Right atrium auricular region (tissue), 2 donors: ENCODE data around the gene TEDC2. TPM values are rescaled to one million over a fixed set of nuclear protein-coding genes. Genes with fewer than 3 reads are reported as not detected.

Experiments used
- DNase-seq: peaks from one replicate; pipeline ENCODE4 v3.0.0-alpha.2; 2019; ENCODE audit warnings: low spot score
- H3K27ac ChIP-seq, 2 donors: fragments of 200-600 bp; sonication (generic); 1 replicate in 1 of 2; 2 replicates in 1 of 2; pipeline ENCODE4 v1.5.1; 2016 to 2019
- H3K27me3 ChIP-seq, 2 donors: fragments of 200-600 bp; sonication (generic); one replicate each; pipeline versions ENCODE4 v1.5.1 to v1.6.0; 2017 to 2019
- H3K36me3 ChIP-seq: fragments of 200-600 bp; sonication (generic); one replicate; pipeline ENCODE4 v1.5.1; 2016
- H3K4me1 ChIP-seq, 2 donors: fragments of 200-600 bp; sonication (generic); one replicate each; pipeline versions ENCODE4 v1.5.1 to v1.6.0; 2017 to 2019
- H3K4me3 ChIP-seq, 2 donors: fragments of 200-600 bp; sonication (generic); 1 replicate in 1 of 2; 2 replicates in 1 of 2; pipeline ENCODE4 v1.5.1; 2017 to 2019; ENCODE audit warnings: mild to moderate bottlenecking in 1 of 2, moderate library complexity in 1 of 2
- H3K9me3 ChIP-seq, 2 donors: fragments of 200-600 bp; sonication (generic); one replicate each; pipeline ENCODE4 v1.5.1; 2019
- CTCF ChIP-seq, 2 donors: fragments of 200-600 bp; sonication (generic); IDR thresholded peaks; one replicate each; pipeline ENCODE4 v1.5.1; 2019; ENCODE audit warnings: antibody characterized with exemption in 2 of 2
- microRNA-seq, 2 donors: library from miRNA; unstranded; fragments of <30 nt; microRNA quantifications; one replicate each; pipeline ENCODE4, GENCODE V29; 2016 to 2017; ENCODE audit warnings: borderline number of aligned reads in 2 of 2, borderline replicate concordance in 1 of 2
- total RNA-seq, 2 donors: library from RNA; depleted of rRNA; stranded (reverse); fragments of >200 nt; gene quantifications; one replicate each; pipeline ENCODE4 v1.1.0, GENCODE V29; 2016

The TEDC2 gene
- total RNA-seq, 2 donors from 2014 or later: 0.63 to 4.1 TPM

DNA sequence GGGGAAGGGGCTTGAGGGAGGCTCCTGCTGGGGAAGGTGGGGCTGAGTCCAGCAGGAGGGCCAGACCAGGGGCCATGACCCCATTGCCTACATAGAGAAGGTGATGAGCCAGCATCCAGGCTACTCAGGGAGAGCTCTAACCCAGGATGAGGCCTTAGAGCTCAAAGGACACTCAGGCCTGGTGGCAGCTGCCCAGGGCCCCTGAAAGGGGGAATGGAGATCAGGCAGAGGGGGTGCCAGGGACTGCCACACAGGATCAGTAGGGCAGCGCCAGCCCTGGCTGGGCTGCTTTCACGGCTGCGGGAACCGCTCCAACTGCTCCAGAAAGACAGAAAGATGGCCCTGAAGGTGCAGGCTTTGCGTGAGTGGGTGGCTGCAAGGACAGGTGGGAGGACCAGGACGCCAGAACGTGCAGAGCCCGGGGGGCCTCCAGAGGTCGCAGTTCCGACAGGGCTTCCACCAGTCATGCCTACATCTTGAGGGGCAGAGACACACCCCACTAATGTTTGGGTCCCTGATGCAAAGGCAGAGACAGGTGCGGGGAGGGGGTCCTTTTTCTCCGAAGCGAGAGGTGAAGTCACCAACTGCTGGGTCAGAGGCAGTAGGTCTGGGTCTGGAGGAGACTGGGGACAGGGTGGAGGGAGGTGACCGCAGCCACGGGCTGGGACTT is 53.0 kb downstream of the TEDC2 start:
- no peaks in the 10 kb centered on the region for H3K36me3 ChIP-seq
- peaks cover 0 to 55% of the 10 kb centered on the region in 2 donors for H3K4me1 ChIP-seq
- no peaks in the 10 kb centered on the region for H3K27me3 ChIP-seq
- H3K9me3 ChIP-seq: no peaks in the 10 kb centered on the region
- H3K27ac ChIP-seq: peak overlapping the region; percentile 98 to 99
- DNase-seq: no peak
- no peak for TF ChIP-seq CTCF (IDR thresholded peaks at IDR 0.05)
- peak overlapping the region; percentile 91 to 98 for H3K4me3 ChIP-seq

GRCh38 chr16:2513405-2514332 is 53.8 kb downstream of the TEDC2 start, which contains the start of gene ATP6V0C:
Gene ATP6V0C, plus strand, starts transcription at chr16:2513952. Its CDS starts 152 bp downstream, at chr16:2514104.
- peak; percentile 93 for DNase-seq
- H3K36me3 ChIP-seq: no peaks in the 10 kb centered on the region
- peaks cover 0 to 63% of the 10 kb centered on the region in 2 donors for H3K4me1 ChIP-seq
- H3K27me3 ChIP-seq: no peaks in the 10 kb centered on the region
- TF ChIP-seq CTCF (IDR thresholded peaks at IDR 0.05): no peak
- H3K4me3 ChIP-seq: peak within 1 kb of the TSS; percentile 91 to 98
- H3K27ac ChIP-seq: peak within 1 kb of the TSS; percentile 98 to 99
- no peaks in the 10 kb centered on the region for H3K9me3 ChIP-seq

Small RNA genes within 50 kb of the gene (microRNA-seq; reads per million reads assigned to microRNA genes)
- 0 reads per million in 2 donors for gene MIR6767
- 0 reads per million in 2 donors for gene MIR6768

Other genes with a start within 250 kb of the TEDC2 start
- gene BRICD5, start 249.2 kb upstream of the TEDC2 start, total RNA-seq: 1 to 10 TPM; 1.2 to 1.6 TPM
- 10 to 100 TPM; 15.5 to 17.7 TPM for gene PGP, start 245.3 kb upstream of the TEDC2 start, total RNA-seq
- gene E4F1, start 236.5 kb upstream of the TEDC2 start, total RNA-seq: 10 to 100 TPM; 10.0 to 16.7 TPM
- gene DNASE1L2, start 223.7 kb upstream of the TEDC2 start, total RNA-seq: under 1 TPM in 1 of 2 donors, not detected in 1; 0.83 TPM
- 100 to 1,000 TPM in 1 of 2 donors, 10 to 100 TPM in 1; 71.8 to 108 TPM for gene ECI1, start 208.5 kb upstream of the TEDC2 start, total RNA-seq
- gene RNPS1, start 192.0 kb upstream of the TEDC2 start, total RNA-seq: 100 to 1,000 TPM in 1 of 2 donors, 10 to 100 TPM in 1; 93.6 to 124 TPM
- gene ABCA3, start 119.4 kb upstream of the TEDC2 start, total RNA-seq: 10 to 100 TPM in 1 of 2 donors, 1 to 10 TPM in 1; 7.5 to 10.1 TPM
- 1 to 10 TPM; 1.4 to 1.7 TPM for gene CCNF, start 30.7 kb upstream of the TEDC2 start, total RNA-seq
- under 1 TPM; 0.22 to 0.51 TPM for gene NTN3, start 11.2 kb downstream of the TEDC2 start, total RNA-seq
- gene TBC1D24, start 15.0 kb downstream of the TEDC2 start, total RNA-seq: 10 to 100 TPM in 1 of 2 donors, 1 to 10 TPM in 1; 9.6 to 10.5 TPM
- gene ATP6V0C, start 53.8 kb downstream of the TEDC2 start, total RNA-seq: 100 to 1,000 TPM in 1 of 2 donors, 10 to 100 TPM in 1; 63.7 to 107 TPM
- gene AMDHD2, start 60.3 kb downstream of the TEDC2 start, total RNA-seq: 10 to 100 TPM; 10.6 to 12.6 TPM
- 1 to 10 TPM in 1 of 2 donors, not detected in 1; 1.5 TPM for gene CEMP1, start 71.3 kb downstream of the TEDC2 start, total RNA-seq
- 10 to 100 TPM; 25.0 to 29.5 TPM for gene PDPK1, start 77.9 kb downstream of the TEDC2 start, total RNA-seq
- 10 to 100 TPM; 12.5 to 15.6 TPM for gene KCTD5, start 222.4 kb downstream of the TEDC2 start, total RNA-seq